ENCODE results near the gene GRIA4. TPM values are rescaled to one million over a fixed set of nuclear protein-coding genes. Genes with fewer than 3 reads are reported as not detected.

Gene GRIA4
- polyA plus RNA-seq, 1 donor from 2014 or later: 6.3 TPM

DNA sequence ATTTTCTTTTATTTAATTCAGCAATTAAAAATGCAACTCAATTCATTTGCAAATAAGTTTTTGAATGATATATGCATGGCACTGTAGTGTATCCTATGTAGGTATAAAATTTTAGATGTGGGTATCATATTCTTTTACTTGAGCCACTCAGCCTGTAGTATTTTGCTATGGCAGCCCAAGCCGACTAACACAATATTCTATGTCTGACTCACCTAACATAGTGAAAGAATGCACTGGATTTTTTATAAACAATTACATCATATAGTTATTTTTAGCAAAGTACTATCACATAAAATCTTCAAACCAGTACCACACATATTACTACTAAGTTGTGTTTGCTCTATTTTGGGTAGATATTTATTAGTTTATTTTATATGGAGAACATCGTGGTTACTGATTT, 21.9 kb upstream of the GRIA4 start:
- Histone ChIP-seq H3K9ac (ENCODE audit: low read length) (no peak overlapping the region), H3K4me3 (ENCODE audit: low read length) (no peak overlapping the region), H3F3A (ENCODE audit: insufficient read depth, low read length, poor library complexity, severe bottlenecking) (no peaks in the 10 kb centered on the region), H3K9me2 (ENCODE audit: insufficient read depth, low read length) (no peaks in the 10 kb centered on the region), H3K36me3 (ENCODE audit: insufficient read depth, low read length) (no peaks in the 10 kb centered on the region), H3K9me3 (ENCODE audit: low read length) (no peaks in the 10 kb centered on the region), H2AFZ (ENCODE audit: low read depth, low read length) (no peak overlapping the region), H3K27me3 (ENCODE audit: insufficient read depth, low read depth, low read length) (no peaks in the 10 kb centered on the region), H4K20me1 (ENCODE audit: insufficient read depth) (no peaks in the 10 kb centered on the region), H3K4me2 (ENCODE audit: low read length) (no peak overlapping the region), H3K79me2 (replicated peaks; ENCODE audit: insufficient read depth, low read length) (no peaks in the 10 kb centered on the region), H3K27ac (ENCODE audit: low read length) (no peak overlapping the region)
- no peak for TF ChIP-seq EP300 (conservative IDR thresholded peaks at IDR 0.05; ENCODE audit: poor library complexity, severe bottlenecking)
- TF ChIP-seq SMC3 (conservative IDR thresholded peaks at IDR 0.05; ENCODE audit: poor library complexity): no peak
- TF ChIP-seq MXI1 (conservative IDR thresholded peaks at IDR 0.05; ENCODE audit: poor library complexity, severe bottlenecking): no peak
- no peak for TF ChIP-seq POLR2AphosphoS5 (IDR thresholded peaks at IDR 0.05)
- TF ChIP-seq RAD21 (conservative IDR thresholded peaks at IDR 0.05): no peak

DNA sequence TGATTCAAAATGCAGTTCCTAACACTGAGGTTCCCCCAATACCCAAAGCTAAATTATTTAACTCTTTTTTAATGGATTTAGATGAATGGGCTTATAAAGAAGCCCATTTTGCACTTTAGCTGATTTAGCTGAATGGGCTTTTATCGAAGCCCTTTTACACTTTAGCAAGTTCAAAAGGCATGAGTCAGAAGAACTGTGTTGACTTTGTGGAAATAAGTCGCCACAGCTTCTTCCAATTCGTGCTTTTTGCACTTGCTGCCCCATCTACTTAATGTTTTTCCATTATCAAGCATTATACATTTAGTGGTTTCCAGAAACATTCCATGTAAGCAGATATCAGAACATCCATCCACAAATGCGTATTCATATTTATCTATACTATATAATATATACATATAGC, 20.5 kb upstream of the GRIA4 start:
- no peak overlapping the region for H3K27ac ChIP-seq (ENCODE audit: low read length)
- no peak for TF ChIP-seq RAD21 (conservative IDR thresholded peaks at IDR 0.05)
- no peak for TF ChIP-seq CTCF (IDR thresholded peaks at IDR 0.05; ENCODE audit: poor library complexity, severe bottlenecking)
- TF ChIP-seq TAF1 (IDR thresholded peaks at IDR 0.05; ENCODE audit: low read depth): no peak
- H3F3A ChIP-seq (ENCODE audit: insufficient read depth, low read length, poor library complexity, severe bottlenecking): no peaks in the 10 kb centered on the region
- H3K27me3 ChIP-seq (ENCODE audit: insufficient read depth, low read depth, low read length): no peaks in the 10 kb centered on the region
- no peaks in the 10 kb centered on the region for H4K20me1 ChIP-seq (ENCODE audit: insufficient read depth)
- H3K9ac ChIP-seq (ENCODE audit: low read length): no peak overlapping the region
- no peaks in the 10 kb centered on the region for H3K9me3 ChIP-seq (ENCODE audit: low read length)
- no peaks in the 10 kb centered on the region for H3K79me2 ChIP-seq (replicated peaks; ENCODE audit: insufficient read depth, low read length)
- H3K9me2 ChIP-seq (ENCODE audit: insufficient read depth, low read length): no peaks in the 10 kb centered on the region
- H2AFZ ChIP-seq (ENCODE audit: low read depth, low read length): no peak overlapping the region
- H3K4me3 ChIP-seq (ENCODE audit: low read length): no peak overlapping the region
- H3K36me3 ChIP-seq (ENCODE audit: insufficient read depth, low read length): no peaks in the 10 kb centered on the region
- no peak overlapping the region for H3K4me2 ChIP-seq (ENCODE audit: low read length)

GRCh38 chr11:105592035-105592434, 17.8 kb upstream of the GRIA4 start:
- Histone ChIP-seq H3K36me3 (ENCODE audit: insufficient read depth, low read length) (no peaks in the 10 kb centered on the region), H4K20me1 (ENCODE audit: insufficient read depth) (no peaks in the 10 kb centered on the region), H2AFZ (ENCODE audit: low read depth, low read length) (no peak overlapping the region), H3K27ac (ENCODE audit: low read length) (no peak overlapping the region), H3K9ac (ENCODE audit: low read length) (no peak overlapping the region), H3K27me3 (ENCODE audit: insufficient read depth, low read depth, low read length) (no peaks in the 10 kb centered on the region), H3K4me3 (ENCODE audit: low read length) (peak overlapping the region; percentile 19), H3K9me3 (ENCODE audit: low read length) (no peaks in the 10 kb centered on the region), H3K4me2 (ENCODE audit: low read length) (peak overlapping the region; percentile 6), H3K79me2 (replicated peaks; ENCODE audit: insufficient read depth, low read length) (no peaks in the 10 kb centered on the region), H3K9me2 (ENCODE audit: insufficient read depth, low read length) (no peaks in the 10 kb centered on the region), H3F3A (ENCODE audit: insufficient read depth, low read length, poor library complexity, severe bottlenecking) (no peaks in the 10 kb centered on the region)
- TF ChIP-seq SMC3 (conservative IDR thresholded peaks at IDR 0.05; ENCODE audit: poor library complexity) (no peak), RAD21 (conservative IDR thresholded peaks at IDR 0.05) (no peak), MXI1 (conservative IDR thresholded peaks at IDR 0.05; ENCODE audit: poor library complexity, severe bottlenecking) (no peak), CTCF (IDR thresholded peaks at IDR 0.05; ENCODE audit: poor library complexity, severe bottlenecking) (no peak), EZH2 (IDR thresholded peaks at IDR 0.05; ENCODE audit: borderline replicate concordance, insufficient read depth, low read length, poor library complexity, severe bottlenecking) (no peak), POLR2AphosphoS5 (IDR thresholded peaks at IDR 0.05) (peak; percentile 45), TAF1 (IDR thresholded peaks at IDR 0.05; ENCODE audit: low read depth) (no peak), EP300 (conservative IDR thresholded peaks at IDR 0.05; ENCODE audit: poor library complexity, severe bottlenecking) (peak; percentile 31)
- TF ChIP-seq, protein P1, sequence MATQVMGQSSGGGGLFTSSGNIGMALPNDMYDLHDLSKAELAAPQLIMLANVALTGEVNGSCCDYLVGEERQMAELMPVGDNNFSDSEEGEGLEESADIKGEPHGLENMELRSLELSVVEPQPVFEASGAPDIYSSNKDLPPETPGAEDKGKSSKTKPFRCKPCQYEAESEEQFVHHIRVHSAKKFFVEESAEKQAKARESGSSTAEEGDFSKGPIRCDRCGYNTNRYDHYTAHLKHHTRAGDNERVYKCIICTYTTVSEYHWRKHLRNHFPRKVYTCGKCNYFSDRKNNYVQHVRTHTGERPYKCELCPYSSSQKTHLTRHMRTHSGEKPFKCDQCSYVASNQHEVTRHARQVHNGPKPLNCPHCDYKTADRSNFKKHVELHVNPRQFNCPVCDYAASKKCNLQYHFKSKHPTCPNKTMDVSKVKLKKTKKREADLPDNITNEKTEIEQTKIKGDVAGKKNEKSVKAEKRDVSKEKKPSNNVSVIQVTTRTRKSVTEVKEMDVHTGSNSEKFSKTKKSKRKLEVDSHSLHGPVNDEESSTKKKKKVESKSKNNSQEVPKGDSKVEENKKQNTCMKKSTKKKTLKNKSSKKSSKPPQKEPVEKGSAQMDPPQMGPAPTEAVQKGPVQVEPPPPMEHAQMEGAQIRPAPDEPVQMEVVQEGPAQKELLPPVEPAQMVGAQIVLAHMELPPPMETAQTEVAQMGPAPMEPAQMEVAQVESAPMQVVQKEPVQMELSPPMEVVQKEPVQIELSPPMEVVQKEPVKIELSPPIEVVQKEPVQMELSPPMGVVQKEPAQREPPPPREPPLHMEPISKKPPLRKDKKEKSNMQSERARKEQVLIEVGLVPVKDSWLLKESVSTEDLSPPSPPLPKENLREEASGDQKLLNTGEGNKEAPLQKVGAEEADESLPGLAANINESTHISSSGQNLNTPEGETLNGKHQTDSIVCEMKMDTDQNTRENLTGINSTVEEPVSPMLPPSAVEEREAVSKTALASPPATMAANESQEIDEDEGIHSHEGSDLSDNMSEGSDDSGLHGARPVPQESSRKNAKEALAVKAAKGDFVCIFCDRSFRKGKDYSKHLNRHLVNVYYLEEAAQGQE (IDR thresholded peaks at IDR 0.05; ENCODE audit: borderline replicate concordance): no peak

Measured in neural cell (in vitro differentiated cells).